Stimulated activated CD4-positive, alpha-beta T cell treated with anti-CD3 and anti-CD28 coated beads, Interleukin-2, amount 100 ng/mL, for 24 hours (primary cell): ENCODE data around the gene UBE2B.
"Not testable (repeated sequence)": the region's sequence is repeated elsewhere in the genome, so short reads cannot be mapped to it uniquely, and the experiment has no call there.

Experiments
- DNase-seq, 2 donors: peaks; one replicate each; pipeline ENCODE4 v3.0.0-alpha.2; 2020

UBE2B gene

DNA sequence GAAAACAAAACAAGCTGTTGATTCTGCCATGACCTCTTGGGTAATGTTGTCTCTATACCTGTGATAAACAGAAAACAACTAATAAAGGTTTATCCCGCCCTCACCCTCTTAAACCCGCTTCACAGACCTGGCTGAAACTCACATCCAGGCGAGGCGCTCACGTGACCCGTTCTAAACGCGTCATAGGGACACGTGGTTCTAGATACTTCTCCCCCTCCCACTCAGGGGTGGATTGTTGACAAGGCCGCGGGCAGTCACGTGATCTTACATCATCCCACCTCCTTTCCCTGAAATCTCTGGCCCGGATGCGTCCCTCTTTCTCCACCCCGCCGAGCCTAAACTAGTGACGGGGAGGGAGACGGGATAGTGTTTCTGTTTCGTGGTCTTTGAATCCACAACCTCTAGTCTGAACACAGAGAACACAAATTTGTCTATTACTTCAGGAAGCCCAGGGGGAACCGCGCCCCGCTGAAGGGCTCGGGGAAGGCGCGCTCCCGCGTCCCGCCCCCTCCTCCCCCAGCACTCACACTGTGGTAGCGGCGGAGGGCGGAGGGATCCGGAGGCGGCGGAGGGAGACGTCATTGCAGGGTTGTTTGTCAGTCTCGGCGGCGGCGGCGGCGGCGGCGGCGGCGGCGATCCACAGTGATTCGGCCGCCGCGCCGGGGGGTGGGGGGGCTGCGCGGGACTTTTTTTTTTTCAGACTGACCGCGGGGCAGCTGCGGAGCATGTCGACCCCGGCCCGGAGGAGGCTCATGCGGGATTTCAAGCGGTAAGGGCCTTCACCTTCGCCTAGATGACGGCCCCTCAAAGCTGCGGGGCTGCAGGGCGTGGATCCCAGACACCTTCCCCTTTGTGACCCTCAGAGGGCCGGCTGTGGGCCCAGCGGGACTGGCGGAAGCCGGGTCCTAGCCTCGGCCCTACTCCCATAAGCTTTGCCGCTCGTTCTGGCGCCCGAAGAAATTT lies at the start of gene UBE2B:
TSS of gene UBE2B (plus strand) at position 699 of the 963 bp plus-strand sequence. CDS start at position 726, 27 bp downstream.
- DNase-seq: peak; percentile 97 to 98

GRCh38 chr5:134327327-134327726 lies 44.0 kb upstream of the UBE2B start:
- no peak for DNase-seq

DNA sequence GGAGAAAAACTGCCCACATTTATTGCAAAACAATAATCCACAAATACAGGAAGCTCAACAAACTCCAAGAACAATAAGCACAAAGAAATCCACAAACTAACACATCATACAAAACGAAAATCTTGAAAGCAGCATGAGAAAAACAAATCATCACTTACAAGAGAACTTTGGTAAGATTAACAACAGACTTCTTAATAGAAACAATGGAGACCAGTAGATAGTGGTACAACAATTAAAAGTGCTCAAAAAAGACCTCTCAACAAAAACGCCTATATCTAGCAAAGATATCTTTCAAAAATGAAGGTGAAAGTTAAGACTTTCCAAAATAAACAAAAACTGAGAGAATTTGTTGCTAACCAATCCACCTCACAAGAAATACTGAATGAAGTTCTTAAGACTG lies 42.8 kb upstream of the UBE2B start:
- no peak for DNase-seq

DNA sequence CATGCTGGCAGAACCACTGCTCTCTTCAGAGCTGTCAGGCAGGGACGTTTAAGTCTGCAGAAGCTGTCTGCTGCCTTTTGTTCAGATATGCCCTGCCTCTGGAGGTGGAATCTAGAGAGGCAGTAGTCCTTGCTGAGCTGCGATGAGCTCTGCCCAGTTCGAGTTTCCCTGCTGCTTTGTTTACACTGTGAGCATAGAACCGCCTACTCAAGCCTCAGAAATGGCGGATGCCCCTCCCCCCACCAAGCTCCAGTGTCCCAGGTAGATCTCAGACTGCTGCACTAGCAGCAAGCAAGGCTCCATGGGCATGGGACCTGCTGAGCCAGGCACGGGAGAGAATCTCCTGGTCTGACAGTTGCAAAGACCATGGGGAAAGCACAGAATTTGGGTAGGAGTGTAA lies 34.5 kb upstream of the UBE2B start:
- not testable (repeated sequence) for DNase-seq

- DNase-seq: not testable (repeated sequence)
These were observed 27.9 kb upstream of the UBE2B start for GRCh38 chr5:134343500-134343899.

- not testable (repeated sequence) for DNase-seq
These were observed 25.9 kb upstream of the UBE2B start for GRCh38 chr5:134345476-134345875.

GRCh38 chr5:134345996-134346395 lies 25.4 kb upstream of the UBE2B start:
- no peak for DNase-seq

- DNase-seq: no peak
These were observed 21.9 kb upstream of the UBE2B start for GRCh38 chr5:134349463-134349862.

DNA sequence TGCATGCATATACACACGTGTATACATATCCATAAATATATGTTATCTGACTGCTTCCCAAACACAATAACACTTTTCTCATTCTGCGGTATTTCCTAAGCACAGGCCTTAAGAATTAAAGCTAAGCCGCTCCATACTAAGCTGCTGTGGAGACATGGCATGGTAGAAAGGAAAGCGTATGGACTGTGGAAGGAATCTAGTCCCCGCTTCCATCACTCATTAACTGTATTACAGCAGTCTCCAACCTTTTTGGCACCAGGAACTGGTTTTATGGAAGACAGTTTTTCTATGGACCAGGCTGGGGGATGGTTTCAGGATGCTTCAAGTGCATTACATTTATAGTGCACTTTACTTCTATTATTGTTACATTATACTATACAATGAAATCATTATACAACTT lies 15.7 kb upstream of the UBE2B start:
- no peak for DNase-seq

DNA sequence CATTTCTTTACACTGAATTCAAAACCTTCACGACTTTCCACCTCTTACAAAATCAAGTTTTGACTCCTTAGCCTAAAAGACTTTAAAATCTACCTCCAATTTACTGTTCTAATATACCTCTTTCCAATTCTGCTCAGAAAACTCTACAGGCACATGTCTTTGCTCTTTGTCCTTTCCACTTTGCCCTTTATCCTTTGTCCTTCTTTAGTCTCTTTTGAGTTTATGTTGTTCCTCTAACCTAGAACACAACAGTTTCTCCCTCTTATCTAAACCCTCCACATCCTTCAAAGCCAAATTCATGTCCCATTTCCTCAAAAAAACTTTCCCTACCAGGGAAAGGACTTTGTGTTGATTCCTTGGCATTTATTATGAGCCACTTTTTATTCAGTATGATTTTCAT lies 5.8 kb upstream of the UBE2B start:
- DNase-seq: no peak

GRCh38 chr5:134370311-134370870 lies 978 bp upstream of the UBE2B start:
- peak in 1 of 2 donors; percentile 31 for DNase-seq

GRCh38 chr5:134371834-134372340 lies 518 bp downstream of the UBE2B start:
- DNase-seq: peak; percentile 52

GRCh38 chr5:134373633-134374032 lies 2.3 kb downstream of the UBE2B start:
- not testable (repeated sequence) for DNase-seq

GRCh38 chr5:134374232-134374631 lies 2.9 kb downstream of the UBE2B start:
- no peak for DNase-seq

DNA sequence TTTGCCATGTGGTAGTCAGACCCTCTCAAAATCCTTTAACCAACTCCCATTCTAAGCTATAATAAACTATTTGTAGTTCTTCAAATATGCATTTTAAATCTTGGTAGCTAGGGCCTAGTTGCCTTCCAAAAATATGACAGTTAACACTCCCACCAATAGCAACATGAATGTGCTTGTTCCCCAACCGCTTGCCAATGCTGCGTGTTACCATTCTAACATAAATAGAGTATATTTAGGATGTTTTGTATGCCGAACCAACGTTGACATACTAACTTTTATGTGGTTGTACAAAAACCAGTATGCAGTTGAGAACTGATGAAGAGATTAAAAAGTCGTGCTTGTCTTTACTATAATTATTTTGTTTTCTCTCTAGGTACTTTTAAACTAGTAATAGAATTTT lies 9.0 kb downstream of the UBE2B start:
- no peak for DNase-seq

DNA sequence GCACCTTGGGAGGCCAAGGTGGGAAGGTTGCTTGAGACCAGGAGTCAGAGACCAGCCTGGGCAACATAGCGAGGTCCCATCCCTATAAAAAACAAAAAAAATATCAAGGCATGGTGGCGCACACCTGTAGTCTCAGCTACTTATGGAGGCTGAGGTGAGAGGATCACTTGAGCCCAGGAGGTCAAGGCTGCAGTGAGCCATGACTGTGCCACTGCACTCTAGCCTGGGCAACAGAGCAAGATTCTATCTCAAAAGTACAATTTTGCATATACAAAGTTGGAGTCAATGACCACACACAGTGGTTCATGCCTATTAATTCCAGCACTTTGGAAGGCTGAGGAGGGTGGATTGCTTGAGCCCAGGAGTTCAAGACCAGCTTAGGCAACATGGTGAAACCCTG lies 10.8 kb downstream of the UBE2B start:
- DNase-seq: not testable (repeated sequence)

DNA sequence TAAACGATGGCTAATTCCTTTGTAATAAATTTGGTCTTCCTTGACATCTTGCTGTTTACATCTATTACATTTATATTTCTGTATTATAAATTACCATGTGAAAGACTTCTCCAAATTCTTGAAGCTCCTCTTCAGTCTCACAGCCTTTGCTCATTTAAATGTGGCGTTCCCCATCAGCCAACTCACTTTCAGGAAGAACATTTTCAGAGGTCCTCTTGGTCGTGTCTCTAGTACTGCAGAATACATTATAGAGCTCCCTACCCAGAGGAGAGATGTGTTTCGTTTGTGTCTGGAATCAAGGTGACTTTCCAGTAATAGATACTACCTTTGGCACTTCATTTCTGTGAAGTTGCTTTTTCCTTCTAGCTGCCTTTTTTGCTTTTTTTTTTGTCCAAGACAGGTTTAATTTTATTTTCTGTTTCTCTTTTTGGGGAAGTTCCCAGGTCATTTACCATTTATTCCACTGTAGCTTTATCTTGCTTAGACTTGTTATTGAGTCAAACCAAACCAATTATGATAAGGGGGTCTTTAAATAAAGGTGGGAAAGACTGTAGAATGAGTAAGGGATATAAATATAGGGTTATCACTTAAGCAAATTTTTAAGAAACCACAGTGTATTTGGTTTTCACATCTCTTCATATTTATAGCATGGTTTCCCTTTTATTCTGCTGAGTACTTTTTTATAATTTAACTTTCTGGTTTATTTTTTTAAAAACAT lies 12.8 kb downstream of the UBE2B start:
- DNase-seq: no peak

DNA sequence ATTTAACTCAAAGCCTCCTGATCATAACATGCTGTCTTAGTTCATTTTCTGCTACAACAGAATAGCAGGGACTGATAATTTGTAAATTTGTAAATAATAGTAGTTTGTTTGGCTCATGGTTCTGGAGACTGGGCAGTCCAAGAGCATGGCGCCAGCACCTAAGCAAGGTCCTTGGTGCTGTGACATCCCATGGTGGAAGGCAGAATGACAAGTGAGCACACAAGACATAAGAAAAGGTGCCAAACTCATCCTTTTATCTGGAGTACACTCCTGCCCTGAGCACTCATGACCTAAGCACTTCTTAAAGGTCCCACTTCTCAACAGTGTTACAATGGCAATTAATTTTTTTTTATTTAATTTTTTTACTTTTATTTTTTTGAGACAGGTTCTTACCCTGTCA lies 16.1 kb downstream of the UBE2B start:
- DNase-seq: no peak

DNA sequence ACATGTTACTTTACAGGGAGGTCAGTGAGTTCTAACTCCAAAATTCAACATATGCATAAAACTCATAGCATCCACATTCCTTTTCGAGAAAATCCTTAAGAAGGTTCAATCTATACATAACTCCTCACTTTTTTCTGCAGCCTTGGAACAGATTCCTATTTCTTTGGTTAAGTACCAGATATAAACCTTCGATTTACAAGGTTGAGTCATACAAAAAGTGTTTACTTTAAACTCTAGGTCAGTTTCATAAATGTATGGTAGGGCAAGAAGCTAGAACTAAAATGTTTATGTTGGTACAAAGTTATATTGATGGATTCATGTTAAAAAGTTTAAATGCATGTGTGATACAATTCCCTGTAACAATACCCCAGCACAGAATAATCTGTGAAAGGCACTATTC lies 20.9 kb downstream of the UBE2B start:
- no peak for DNase-seq

- DNase-seq: no peak
These were observed 23.6 kb downstream of the UBE2B start for GRCh38 chr5:134394932-134395331.

- no peak for DNase-seq
These were observed 24.9 kb downstream of the UBE2B start for GRCh38 chr5:134396274-134396673.

DNA sequence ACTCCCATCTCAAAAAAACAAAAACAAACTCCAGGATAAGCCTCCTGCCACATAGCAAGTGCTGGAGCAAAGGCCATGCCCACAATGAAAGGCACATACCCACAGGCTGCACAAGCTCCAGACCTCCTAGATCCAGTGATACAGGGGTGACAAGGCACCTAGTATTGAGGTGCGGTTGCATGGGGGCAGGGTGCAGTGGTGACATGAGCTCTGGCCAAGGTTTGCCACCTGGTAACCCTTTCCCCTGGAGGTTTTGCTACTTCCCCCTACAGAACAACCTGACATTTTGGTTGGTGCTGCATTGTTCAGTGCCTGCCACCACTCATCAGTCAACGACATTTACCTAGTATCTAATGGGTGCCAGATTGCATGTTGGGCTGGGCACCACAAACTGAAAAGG lies 25.8 kb downstream of the UBE2B start:
- no peak for DNase-seq

DNA sequence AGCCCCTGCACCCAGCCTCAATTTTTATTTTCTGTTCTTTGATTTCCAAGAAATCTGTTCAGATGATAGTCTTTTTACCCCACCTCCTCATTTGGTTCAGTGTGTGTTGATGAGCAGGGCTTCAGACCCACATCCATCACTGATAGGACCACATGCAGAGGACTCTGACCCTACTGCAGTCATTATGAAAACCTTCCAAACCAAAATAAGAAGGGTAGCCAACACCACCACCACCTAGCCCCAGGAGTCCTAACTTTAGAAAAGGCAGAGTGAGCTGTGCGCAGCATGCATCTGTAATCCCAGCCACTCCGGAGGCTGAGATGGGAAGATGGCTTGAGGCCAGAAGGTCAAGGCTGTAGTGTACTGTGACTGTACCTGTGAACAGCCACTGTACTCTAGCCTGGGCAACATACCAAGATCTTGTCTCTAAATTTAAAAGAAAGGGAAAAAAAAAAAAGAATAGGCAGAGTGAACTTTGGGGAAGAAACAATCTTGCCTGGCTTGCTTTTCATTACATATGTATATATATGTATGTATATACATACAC lies 27.3 kb downstream of the UBE2B start:
- no peak for DNase-seq
